ENCODE results near the gene IZUMO1.
"Not testable (repeated sequence)": the region's sequence is repeated elsewhere in the genome, so short reads cannot be mapped to it uniquely, and the experiment has no call there.

The IZUMO1 gene

GRCh38 chr19:48735031-48735615, 11.6 kb downstream of the IZUMO1 start:
- DNase-seq: peak in 1 of 3 experiments; percentile 87

GRCh38 chr19:48734625-48735024, 12.1 kb downstream of the IZUMO1 start:
- no peak for DNase-seq

GRCh38 chr19:48731452-48731851, 15.3 kb downstream of the IZUMO1 start:
- no peak for DNase-seq

- no peak for DNase-seq
Measured at GRCh38 chr19:48728911-48729664, 17.6 kb downstream of the IZUMO1 start.

- DNase-seq: no peak
Measured at GRCh38 chr19:48726556-48726955, 20.2 kb downstream of the IZUMO1 start.

GRCh38 chr19:48724796-48725753, 21.6 kb downstream of the IZUMO1 start:
- peak in 2 of 3 experiments; percentile 36 to 46 for DNase-seq

GRCh38 chr19:48722196-48722708, 24.5 kb downstream of the IZUMO1 start:
- DNase-seq: no peak

GRCh38 chr19:48720613-48721296, 26.0 kb downstream of the IZUMO1 start:
- peak; percentile 97 to 100 (median 99) for DNase-seq

GRCh38 chr19:48720251-48720612, 26.5 kb downstream of the IZUMO1 start:
- DNase-seq: no peak

GRCh38 chr19:48719263-48720171, 27.2 kb downstream of the IZUMO1 start, which contains the start of gene MAMSTR:
Gene MAMSTR, minus strand, starts transcription at chr19:48719725. Its CDS starts 694 bp downstream, at chr19:48719031.
- no peak for DNase-seq

GRCh38 chr19:48718711-48719231, 27.9 kb downstream of the IZUMO1 start:
- no peak for DNase-seq

- DNase-seq: not testable (repeated sequence)
Measured at GRCh38 chr19:48718106-48718505, 28.6 kb downstream of the IZUMO1 start.

- peak in 2 of 3 experiments; percentile 35 to 65 for DNase-seq
Measured at GRCh38 chr19:48716562-48717291, 30.0 kb downstream of the IZUMO1 start.

GRCh38 chr19:48715681-48716171, 31.0 kb downstream of the IZUMO1 start:
- DNase-seq: no peak

GRCh38 chr19:48714759-48715675, 31.7 kb downstream of the IZUMO1 start:
- no peak for DNase-seq

GRCh38 chr19:48713864-48714755, 32.6 kb downstream of the IZUMO1 start:
- peak; percentile 99 to 100 (median 100) for DNase-seq

- DNase-seq: peak in 2 of 3 experiments; percentile 32 to 38
Measured at GRCh38 chr19:48713041-48713863, 33.5 kb downstream of the IZUMO1 start.
